GM19099 (cell line): ENCODE data around the gene CSNK2A2.

Source experiments
- POLR2A ChIP-seq: IDR thresholded peaks from 3 replicates; pipeline ENCODE4 v1.6.1; 2011; ENCODE audit warnings: low read depth; ENCODE audit not compliant: insufficient read length; ENCODE audit errors: extremely low read depth

Gene CSNK2A2

GRCh38 chr16:58212824-58213655, 15.1 kb upstream of the CSNK2A2 start:
- no peak for TF ChIP-seq POLR2A

- no peak for TF ChIP-seq POLR2A
These were observed 13.9 kb upstream of the CSNK2A2 start for GRCh38 chr16:58211846-58212245.

GRCh38 chr16:58211245-58211644, 13.3 kb upstream of the CSNK2A2 start:
- TF ChIP-seq POLR2A: no peak

DNA sequence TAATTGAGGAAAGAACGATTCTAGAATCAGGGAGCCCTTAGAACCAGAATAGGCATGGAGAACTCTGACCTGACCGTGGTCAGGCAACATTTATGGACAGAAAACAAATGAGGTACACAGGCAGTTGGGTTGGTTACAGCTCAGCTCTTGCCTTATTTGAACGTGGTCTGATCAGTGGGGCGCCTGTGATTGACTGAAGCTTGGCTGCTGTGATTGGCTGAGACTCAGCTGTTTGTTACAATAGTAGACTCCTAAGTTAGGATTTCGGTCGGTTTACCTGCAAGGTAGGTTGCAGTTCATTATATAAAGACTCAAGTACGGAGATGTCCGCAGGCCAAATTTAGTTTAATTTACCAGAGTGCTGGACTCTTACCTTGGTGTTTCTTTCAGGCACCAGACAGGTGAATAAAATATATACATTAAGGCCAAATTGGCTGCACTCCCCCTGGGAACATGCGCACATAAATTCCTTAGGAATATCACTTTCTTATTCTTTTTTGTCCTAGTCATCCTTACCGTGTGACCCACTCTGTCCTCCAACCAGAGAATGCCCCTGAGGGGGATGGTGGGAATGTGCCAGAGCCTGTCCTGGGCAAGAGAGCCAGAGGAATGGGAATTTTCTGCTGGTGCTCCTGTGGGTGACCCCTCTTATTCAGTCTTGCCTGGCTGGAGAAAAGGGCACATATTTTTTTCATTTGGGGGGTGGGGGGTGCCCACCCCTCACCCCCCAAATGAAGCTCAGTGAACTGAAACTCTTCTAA, 7.5 kb upstream of the CSNK2A2 start:
- no peak for TF ChIP-seq POLR2A

DNA sequence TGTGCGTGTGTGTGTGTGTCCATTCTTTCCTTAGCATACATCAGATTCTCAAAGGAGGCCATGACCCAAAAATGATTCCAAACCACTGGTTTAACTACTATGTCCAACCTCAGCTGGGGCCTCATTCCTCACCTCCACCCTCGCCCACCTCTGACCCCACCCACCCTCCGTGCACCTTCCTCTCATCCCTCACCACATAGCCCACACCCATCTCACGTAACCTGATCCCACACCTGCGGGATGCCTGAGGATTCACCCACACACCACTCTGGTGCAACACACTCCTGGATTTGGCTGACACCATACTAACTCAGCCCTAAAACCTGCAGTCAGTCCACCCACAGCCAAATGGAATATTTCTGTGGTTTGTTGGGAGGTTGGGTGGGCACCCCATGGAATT, 3.3 kb upstream of the CSNK2A2 start:
- no peak for TF ChIP-seq POLR2A

- no peak for TF ChIP-seq POLR2A
These were observed 2.3 kb upstream of the CSNK2A2 start for GRCh38 chr16:58200004-58200797.

- TF ChIP-seq POLR2A: no peak
These were observed 1.0 kb upstream of the CSNK2A2 start for GRCh38 chr16:58198803-58199411.

- TF ChIP-seq POLR2A: no peak
These were observed 443 bp downstream of the CSNK2A2 start for GRCh38 chr16:58197314-58198012.

DNA sequence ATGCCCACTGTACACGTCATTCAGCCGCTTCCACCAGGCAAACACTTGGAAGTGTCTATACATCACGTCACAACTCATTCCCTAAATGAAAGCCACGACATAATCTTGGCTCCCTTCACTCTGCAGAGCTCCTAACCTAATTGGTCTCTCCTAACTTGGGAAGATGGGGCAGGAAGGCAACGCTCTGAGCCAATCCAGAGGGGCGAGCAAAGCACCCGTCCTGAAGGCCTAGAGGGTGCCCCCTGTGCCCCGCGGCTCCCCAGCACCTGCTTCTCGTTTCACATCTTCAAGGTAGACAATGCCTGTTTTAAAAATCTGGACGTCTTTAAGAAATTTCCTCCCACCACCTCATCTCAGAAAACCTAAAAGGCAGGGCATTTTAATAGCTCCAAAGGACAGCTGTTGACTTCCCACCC, 1.0 kb downstream of the CSNK2A2 start:
- TF ChIP-seq POLR2A: no peak

DNA sequence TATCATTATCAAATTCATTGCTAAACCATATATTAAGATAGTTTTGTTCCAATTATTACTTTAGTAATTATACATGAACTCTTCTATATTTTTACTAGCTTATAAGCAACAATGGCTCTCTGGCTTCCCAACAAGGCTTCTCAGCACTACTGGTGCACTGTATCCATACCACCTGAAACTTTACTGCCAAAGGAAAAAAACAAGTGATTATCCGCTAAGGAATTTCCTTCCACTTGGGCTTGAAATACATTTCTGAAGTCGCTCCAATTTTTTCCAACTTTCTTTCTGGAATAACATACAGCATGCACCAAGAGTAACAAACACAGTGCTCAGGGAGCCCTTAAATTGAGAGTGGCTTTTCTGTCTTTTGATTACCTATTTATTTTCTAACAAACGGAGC, 2.1 kb downstream of the CSNK2A2 start:
- TF ChIP-seq POLR2A: no peak

DNA sequence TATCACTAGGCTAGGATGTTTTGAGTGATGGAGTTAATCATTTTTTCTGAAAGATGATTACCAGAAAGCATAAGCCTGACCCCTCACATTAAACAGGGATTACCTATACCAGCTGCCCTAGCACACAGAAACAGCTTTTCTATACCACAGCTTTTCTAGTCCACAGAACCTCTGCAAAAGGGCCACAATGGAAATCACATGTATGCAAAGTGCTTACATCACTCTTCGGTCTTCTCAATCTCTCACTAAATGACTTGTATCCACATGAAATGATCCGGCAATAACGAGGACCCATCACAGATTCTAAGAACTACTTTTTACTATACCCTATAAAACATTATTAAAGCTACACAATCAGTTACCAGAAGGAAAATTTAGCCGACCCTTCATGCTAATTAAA, 2.6 kb downstream of the CSNK2A2 start:
- no peak for TF ChIP-seq POLR2A

- no peak for TF ChIP-seq POLR2A
These were observed 3.1 kb downstream of the CSNK2A2 start for GRCh38 chr16:58194790-58195189.

- TF ChIP-seq POLR2A: no peak
These were observed 10.1 kb downstream of the CSNK2A2 start for GRCh38 chr16:58187665-58188421.

DNA sequence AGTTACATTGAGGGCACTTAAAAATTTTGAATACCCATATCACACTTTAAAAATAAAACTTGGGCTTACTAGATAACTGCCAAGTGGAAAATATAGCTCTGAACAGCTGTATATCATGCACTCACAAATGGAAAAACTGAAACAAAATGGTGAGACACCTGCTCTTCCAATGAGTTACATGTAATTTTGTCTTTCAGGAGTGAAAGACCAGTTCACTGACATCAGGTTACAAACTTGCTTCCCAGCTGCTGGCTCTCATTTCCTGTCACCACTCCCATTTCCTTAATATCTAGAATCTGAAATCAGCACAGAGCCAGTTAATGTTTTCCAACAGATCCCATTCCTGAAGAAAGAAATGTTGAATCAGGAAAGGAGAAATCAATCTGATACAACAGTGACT, 10.8 kb downstream of the CSNK2A2 start:
- no peak for TF ChIP-seq POLR2A
